ENCODE data around the gene BRSK2. TPM values are rescaled to one million over a fixed set of nuclear protein-coding genes. Genes with fewer than 3 reads are reported as not detected.

Gene BRSK2
- total and polyA plus RNA-seq, 2 of the 4 experiments (the other 2 are of a cell fraction) = 0.18 to 0.62 TPM

DNA sequence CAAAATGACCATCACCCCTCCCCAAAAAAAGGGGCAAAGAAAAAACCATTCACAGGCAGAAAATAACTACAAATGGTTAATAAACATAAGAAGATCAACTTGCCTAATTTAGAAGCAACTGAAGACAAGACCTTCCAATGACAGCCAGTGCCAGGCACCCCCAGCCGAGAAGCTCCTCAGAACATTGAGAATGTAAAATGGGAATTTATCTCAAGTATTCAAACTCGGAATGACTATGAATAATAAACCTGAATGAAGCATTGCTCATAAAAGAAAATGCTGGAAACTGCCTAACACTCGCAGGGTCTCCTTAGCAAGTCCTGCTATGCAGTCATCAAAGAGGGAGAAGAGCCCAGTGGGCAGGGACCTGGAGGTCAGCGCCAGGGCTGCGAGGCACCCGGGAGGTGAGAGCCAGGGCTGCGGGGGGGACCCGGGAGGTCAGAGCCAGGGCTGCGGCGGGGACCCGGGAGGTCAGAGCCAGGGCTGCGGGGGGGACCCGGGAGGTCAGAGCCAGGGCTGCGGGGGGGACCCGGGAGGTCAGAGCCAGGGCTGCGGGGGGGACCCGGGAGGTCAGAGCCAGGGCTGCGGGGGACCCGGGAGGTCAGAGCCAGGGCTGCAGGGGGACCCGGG, 120.0 kb downstream of the BRSK2 start:
- Histone ChIP-seq H3K4me1 (ENCODE audit: control insufficient read depth, insufficient read depth, low read length) (no peaks in the 10 kb centered on the region), H3K18ac (ENCODE audit: low read depth, low read length) (no peak overlapping the region), H3K9ac (ENCODE audit: low read depth, low read length) (no peak overlapping the region), H4K8ac (ENCODE audit: low read depth in 2 of 2, low read length in 2 of 2) (no peak overlapping the region), H3K9me1 (ENCODE audit: insufficient read depth, low read length) (peaks cover 3% of the 10 kb centered on the region; the same call in 1 of the 2 replicates), H4K20me1 (ENCODE audit: insufficient read depth, low read length) (peaks cover 80% of the 10 kb centered on the region), H2BK120ac (ENCODE audit: low read depth, low read length) (no peak overlapping the region), H3K4me3 (ENCODE audit: insufficient read depth, low read depth, low read length) (no peak overlapping the region), H4K91ac (ENCODE audit: insufficient read depth, low read depth, low read length) (no peak overlapping the region), H2BK15ac (ENCODE audit: low read depth, low read length) (no peak overlapping the region), H3K23ac (ENCODE audit: low read depth, low read length) (no peak overlapping the region), H2AK9ac (replicated peaks; ENCODE audit: low read depth, low read length, poor library complexity) (no peak overlapping the region), H3K14ac (replicated peaks; ENCODE audit: low read depth, low read length) (no peak overlapping the region), H2AFZ (replicated peaks; ENCODE audit: low read length, poor library complexity) (no peak overlapping the region), H2BK5ac (ENCODE audit: low read depth, low read length, poor library complexity, severe bottlenecking) (no peak overlapping the region), H3K4me2 (ENCODE audit: low read depth, low read length) (no peak overlapping the region), H3K4ac (ENCODE audit: low read depth, low read length) (no peak overlapping the region), H3K9me3 (ENCODE audit: control insufficient read depth, insufficient read depth, low read length) (no peaks in the 10 kb centered on the region), H3K56ac (ENCODE audit: extremely low read depth, insufficient read depth, low read length) (no peak overlapping the region), H4K5ac (ENCODE audit: low read depth, low read length) (no peak overlapping the region), H3K36me3 (ENCODE audit: control insufficient read depth, insufficient read depth, low read length) (no peaks in the 10 kb centered on the region), H2BK20ac (ENCODE audit: low read depth, low read length) (no peak overlapping the region), H2AK5ac (ENCODE audit: low read depth, low read length) (no peak overlapping the region), H3K27me3 (ENCODE audit: control insufficient read depth, insufficient read depth, low read length) (no peaks in the 10 kb centered on the region), H3K27ac (ENCODE audit: insufficient read depth, low read length) (no peak overlapping the region), H3K79me1 (ENCODE audit: low read depth in 1 of 2, low read length in 2 of 2) (peaks cover 15 to 64% of the 10 kb centered on the region in 2 experiments)
- dilution Hi-C loops (cut with HindIII; ENCODE audit: low sequenced_read_pairs, unreplicated experiment) (no loop called here), in situ Hi-C loops (cut with MboI; ENCODE audit: low sequenced_read_pairs) (loop anchor here (25.0 kb wide), 1 partner anchor 297 kb away; the partner anchor contains the start of gene MUC5B), intact Hi-C loops (cut with micrococcal nuclease) (no loop called here)
- CTCF ChIA-PET = no interaction called here
- WGBS, 2 experiments (ENCODE audit: extremely low coverage in 2 of 2, insufficient read length in 1 of 2) = 82% methylated on average over 6 of the region's 20 CpGs; no CpG with 5 or more reads in 1 of the 2 experiments
- BruUV-seq (replicated peaks) = no TSS peak
- POLR2A ChIA-PET (ENCODE audit: unreplicated experiment) = no interaction called here
- TF ChIP-seq FOS (IDR thresholded peaks at IDR 0.05; ENCODE audit: low read depth, low read length) (no peak), MAFK (IDR thresholded peaks at IDR 0.05; ENCODE audit: low read depth, low read length) (no peak), CEBPB (IDR thresholded peaks at IDR 0.05; ENCODE audit: low read depth, low read length) (no peak), POLR2A (IDR thresholded peaks at IDR 0.05; ENCODE audit: low read depth, low read length) (no peak), RFX5 (IDR thresholded peaks at IDR 0.05; ENCODE audit: low read depth, low read length) (no peak), RCOR1 (IDR thresholded peaks at IDR 0.05; ENCODE audit: insufficient replicate concordance, low read length) (no peak), CHD1 (IDR thresholded peaks at IDR 0.05; ENCODE audit: low read depth, low read length) (no peak), MXI1 (IDR thresholded peaks at IDR 0.05; ENCODE audit: borderline replicate concordance, low read depth, low read length) (no peak), NFE2L2 (IDR thresholded peaks at IDR 0.05; ENCODE audit: low read depth, low read length) (no peak), SMC3 (IDR thresholded peaks at IDR 0.05; ENCODE audit: low read depth, low read length) (no peak), MAZ (IDR thresholded peaks at IDR 0.05; ENCODE audit: borderline replicate concordance, low read depth, low read length) (no peak), BHLHE40 (IDR thresholded peaks at IDR 0.05; ENCODE audit: low read depth, low read length) (no peak), RAD21 (IDR thresholded peaks at IDR 0.05; ENCODE audit: low read length) (no peak)
- TF ChIP-seq, protein P1, sequence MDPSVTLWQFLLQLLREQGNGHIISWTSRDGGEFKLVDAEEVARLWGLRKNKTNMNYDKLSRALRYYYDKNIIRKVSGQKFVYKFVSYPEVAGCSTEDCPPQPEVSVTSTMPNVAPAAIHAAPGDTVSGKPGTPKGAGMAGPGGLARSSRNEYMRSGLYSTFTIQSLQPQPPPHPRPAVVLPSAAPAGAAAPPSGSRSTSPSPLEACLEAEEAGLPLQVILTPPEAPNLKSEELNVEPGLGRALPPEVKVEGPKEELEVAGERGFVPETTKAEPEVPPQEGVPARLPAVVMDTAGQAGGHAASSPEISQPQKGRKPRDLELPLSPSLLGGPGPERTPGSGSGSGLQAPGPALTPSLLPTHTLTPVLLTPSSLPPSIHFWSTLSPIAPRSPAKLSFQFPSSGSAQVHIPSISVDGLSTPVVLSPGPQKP (IDR thresholded peaks at IDR 0.05; ENCODE audit: borderline replicate concordance, low read depth, low read length) = no peak
- TF ChIP-seq, protein P2, sequence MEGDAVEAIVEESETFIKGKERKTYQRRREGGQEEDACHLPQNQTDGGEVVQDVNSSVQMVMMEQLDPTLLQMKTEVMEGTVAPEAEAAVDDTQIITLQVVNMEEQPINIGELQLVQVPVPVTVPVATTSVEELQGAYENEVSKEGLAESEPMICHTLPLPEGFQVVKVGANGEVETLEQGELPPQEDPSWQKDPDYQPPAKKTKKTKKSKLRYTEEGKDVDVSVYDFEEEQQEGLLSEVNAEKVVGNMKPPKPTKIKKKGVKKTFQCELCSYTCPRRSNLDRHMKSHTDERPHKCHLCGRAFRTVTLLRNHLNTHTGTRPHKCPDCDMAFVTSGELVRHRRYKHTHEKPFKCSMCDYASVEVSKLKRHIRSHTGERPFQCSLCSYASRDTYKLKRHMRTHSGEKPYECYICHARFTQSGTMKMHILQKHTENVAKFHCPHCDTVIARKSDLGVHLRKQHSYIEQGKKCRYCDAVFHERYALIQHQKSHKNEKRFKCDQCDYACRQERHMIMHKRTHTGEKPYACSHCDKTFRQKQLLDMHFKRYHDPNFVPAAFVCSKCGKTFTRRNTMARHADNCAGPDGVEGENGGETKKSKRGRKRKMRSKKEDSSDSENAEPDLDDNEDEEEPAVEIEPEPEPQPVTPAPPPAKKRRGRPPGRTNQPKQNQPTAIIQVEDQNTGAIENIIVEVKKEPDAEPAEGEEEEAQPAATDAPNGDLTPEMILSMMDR (conservative IDR thresholded peaks at IDR 0.05; ENCODE audit: low read depth, low read length) = no peak
- TF ChIP-seq, protein P3, sequence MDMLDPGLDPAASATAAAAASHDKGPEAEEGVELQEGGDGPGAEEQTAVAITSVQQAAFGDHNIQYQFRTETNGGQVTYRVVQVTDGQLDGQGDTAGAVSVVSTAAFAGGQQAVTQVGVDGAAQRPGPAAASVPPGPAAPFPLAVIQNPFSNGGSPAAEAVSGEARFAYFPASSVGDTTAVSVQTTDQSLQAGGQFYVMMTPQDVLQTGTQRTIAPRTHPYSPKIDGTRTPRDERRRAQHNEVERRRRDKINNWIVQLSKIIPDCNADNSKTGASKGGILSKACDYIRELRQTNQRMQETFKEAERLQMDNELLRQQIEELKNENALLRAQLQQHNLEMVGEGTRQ (IDR thresholded peaks at IDR 0.05; ENCODE audit: low read depth, low read length) = no peak
- DNase-seq (no peak), ATAC-seq (ENCODE audit: low read depth) (no peak)

Measured in IMR-90 (cell line).